GM23338 (cell line): Measurements from ENCODE around the gene EMC1. TPM values are rescaled to one million over a fixed set of nuclear protein-coding genes. Genes with fewer than 3 reads are reported as not detected.

Source experiments
- ATAC-seq: fragments of 200-7000 bp; cut with Tn5 transposase; 3 replicates; pipeline ENCODE4 v1.9.1; 2020
- DNase-seq: peaks from one replicate; pipeline ENCODE4 v3.0.0-alpha.2; 2015; ENCODE audit warnings: low spot score
- H2AFZ ChIP-seq: fragments of 200-600 bp; sonication (generic); 2 replicates; pipeline ENCODE4 v1.8.0; 2016; ENCODE audit warnings: antibody characterized with exemption, mild to moderate bottlenecking, moderate library complexity
- H3F3A ChIP-seq: fragments of 200-600 bp; sonication (generic); replicated peaks from 2 replicates; pipeline ENCODE4 v1.8.0; 2017; ENCODE audit warnings: antibody characterized with exemption, mixed run types, low read depth
- H3K27ac ChIP-seq: fragments of 200-600 bp; sonication (generic); 2 replicates; pipeline ENCODE4 v1.6.1; 2016; ENCODE audit warnings: low read depth
- H3K27me3 ChIP-seq: fragments of 200-600 bp; sonication (generic); 2 replicates; pipeline ENCODE4 v1.8.0; 2016; ENCODE audit warnings: mild to moderate bottlenecking, mixed run types, moderate library complexity; ENCODE audit not compliant: insufficient read depth
- H3K36me3 ChIP-seq: fragments of 200-600 bp; sonication (generic); 2 replicates; pipeline ENCODE4 v1.8.0; 2016; ENCODE audit warnings: mild to moderate bottlenecking; ENCODE audit not compliant: insufficient read depth
- H3K4me1 ChIP-seq: fragments of 200-600 bp; sonication (generic); 2 replicates; pipeline ENCODE4 v1.8.0; 2016; ENCODE audit warnings: mild to moderate bottlenecking, moderate library complexity; ENCODE audit not compliant: insufficient read depth
- H3K4me2 ChIP-seq: fragments of 200-600 bp; sonication (generic); 2 replicates; pipeline ENCODE4 v1.7.1; 2017; ENCODE audit warnings: mixed run types
- H3K4me3 ChIP-seq: fragments of 200-600 bp; sonication (generic); 2 replicates; pipeline ENCODE4 v1.6.1; 2016; ENCODE audit warnings: mixed run types
- H3K79me2 ChIP-seq: fragments of 200-600 bp; sonication (generic); replicated peaks from 2 replicates; pipeline ENCODE4 v1.8.0; 2017; ENCODE audit warnings: mild to moderate bottlenecking; ENCODE audit not compliant: insufficient read depth
- H3K9me2 ChIP-seq: fragments of 200-600 bp; sonication (generic); 2 replicates; pipeline ENCODE4 v1.8.0; 2017; ENCODE audit not compliant: insufficient read depth
- H4K20me1 ChIP-seq: fragments of 200-600 bp; sonication (generic); replicated peaks from 2 replicates; pipeline ENCODE4 v1.8.0; 2017; ENCODE audit warnings: mild to moderate bottlenecking; ENCODE audit not compliant: insufficient read depth
- H3K27ac Mint-ChIP-seq: 2 replicates; pipeline ENCODE4 v1.8.0; 2020; ENCODE audit warnings: inconsistent platforms, mild to moderate bottlenecking, moderate library complexity, mixed read lengths
- H3K27me3 Mint-ChIP-seq: 3 replicates; pipeline ENCODE4 v1.8.0; 2022; ENCODE audit warnings: low read depth, mild to moderate bottlenecking, moderate library complexity, mixed read lengths, inconsistent platforms; ENCODE audit not compliant: insufficient read depth, poor library complexity
- H3K36me3 Mint-ChIP-seq: 3 replicates; pipeline ENCODE4 v1.8.0; 2021; ENCODE audit warnings: low read depth, mild to moderate bottlenecking, inconsistent platforms, moderate library complexity, mixed read lengths
- H3K4me1 Mint-ChIP-seq: 3 replicates; pipeline ENCODE4 v1.8.0; 2020; ENCODE audit warnings: mild to moderate bottlenecking, inconsistent platforms, mixed read lengths
- H3K4me3 Mint-ChIP-seq: 3 replicates; pipeline ENCODE4 v1.8.0; 2021; ENCODE audit warnings: moderate library complexity, mild to moderate bottlenecking, inconsistent platforms, mixed read lengths
- H3K9me3 Mint-ChIP-seq: 3 replicates; pipeline ENCODE4 v1.8.0; 2020; ENCODE audit warnings: moderate library complexity, mild to moderate bottlenecking, inconsistent platforms, mixed read lengths
- CREB1 ChIP-seq: fragments of 250-450 bp; sonication (Bioruptor Pico); IDR thresholded peaks from 2 replicates; pipeline ENCODE4 v1.5.0; 2020; ENCODE audit warnings: low read depth, mild to moderate bottlenecking, moderate library complexity
- CTCF ChIP-seq, 2 experiments: fragments of 200-600 bp in 1 of 2; sonication (generic) in 1 of 2; conservative IDR thresholded peaks; 2 replicates each; pipeline versions ENCODE4 v1.5.1 to v1.6.1; 2016 to 2017; ENCODE audit warnings: antibody characterized with exemption in 2 of 2, low read depth in 2 of 2, mild to moderate bottlenecking in 2 of 2, moderate library complexity in 1 of 2
- EZH2 ChIP-seq: fragments of 200-600 bp; sonication (generic); IDR thresholded peaks from one replicate; pipeline ENCODE4 v1.8.0; 2017; ENCODE audit warnings: antibody characterized with exemption, mild to moderate bottlenecking, low read depth; ENCODE audit not compliant: unreplicated experiment
- JUNB ChIP-seq: IDR thresholded peaks from one replicate; pipeline ENCODE4 v1.6.1; 2016; ENCODE audit warnings: antibody characterized with exemption; ENCODE audit not compliant: unreplicated experiment
- NANOG ChIP-seq: IDR thresholded peaks from 2 replicates; pipeline ENCODE4 v1.6.1; 2016; ENCODE audit warnings: antibody characterized with exemption, borderline replicate concordance
- REST ChIP-seq: IDR thresholded peaks from one replicate; pipeline ENCODE4 v1.6.1; 2018; ENCODE audit warnings: antibody characterized with exemption; ENCODE audit not compliant: unreplicated experiment
- STAT1 ChIP-seq: IDR thresholded peaks from one replicate; pipeline ENCODE4 v1.6.1; 2016; ENCODE audit warnings: antibody characterized with exemption; ENCODE audit not compliant: unreplicated experiment
- ZNF331 ChIP-seq: fragments of 250-450 bp; sonication (Bioruptor Pico); IDR thresholded peaks from 2 replicates; pipeline ENCODE4 v1.5.0; 2020; ENCODE audit warnings: low read depth, mild to moderate bottlenecking, moderate library complexity
- polyA plus RNA-seq: library from polyadenylated mRNA; unstranded; fragments of >200 nt; fragmentation: Nextera tagmentation; extraction: Ambion mirVana; gene quantifications from 2 replicates; pipeline ENCODE4 v1.2.1, GENCODE V29; 2016
- total RNA-seq: library from RNA; depleted of rRNA; stranded (reverse); fragments of >200 nt; shearing (Covaris generic); gene quantifications from 2 replicates; pipeline ENCODE4 v1.2.3, GENCODE V29; 2014
- TF ChIP-seq, protein P1 (sequence below): IDR thresholded peaks from 2 replicates; pipeline ENCODE4 v1.6.1; 2016; ENCODE audit warnings: antibody characterized with exemption

Gene EMC1
- total and polyA plus RNA-seq, 2 experiments from 2014 or later = 17.6 to 53.0 TPM

GRCh38 chr1:19197845-19198244 lies 53.5 kb downstream of the EMC1 start:
- no peak overlapping the region for H3K4me2 ChIP-seq
- H3K27me3 Mint-ChIP-seq = no peaks in the 10 kb centered on the region
- ATAC-seq (no peak), DNase-seq (no peak)
- H3K4me3 Mint-ChIP-seq = no peak overlapping the region
- H3K27me3 ChIP-seq = no peaks in the 10 kb centered on the region
- H3K27ac Mint-ChIP-seq = no peak overlapping the region
- TF ChIP-seq CTCF (conservative IDR thresholded peaks at IDR 0.05; ENCODE audit: low read depth in 2 of 2) = no peak
- no peak overlapping the region for H2AFZ ChIP-seq
- peaks cover 64% of the 10 kb centered on the region for H3K36me3 Mint-ChIP-seq
- H3K27ac ChIP-seq = no peak overlapping the region
- H3K4me3 ChIP-seq = no peak overlapping the region
- no peaks in the 10 kb centered on the region; the same call in 1 of the 2 replicates for H3F3A ChIP-seq
- H3K4me1 ChIP-seq = no peaks in the 10 kb centered on the region
- no peaks in the 10 kb centered on the region for H3K9me3 Mint-ChIP-seq
- H3K36me3 ChIP-seq = peaks cover 60% of the 10 kb centered on the region
- peaks cover 57% of the 10 kb centered on the region for H4K20me1 ChIP-seq
- H3K4me1 Mint-ChIP-seq = no peaks in the 10 kb centered on the region
- peaks cover 83% of the 10 kb centered on the region for H3K79me2 ChIP-seq
- no peaks in the 10 kb centered on the region for H3K9me2 ChIP-seq

DNA sequence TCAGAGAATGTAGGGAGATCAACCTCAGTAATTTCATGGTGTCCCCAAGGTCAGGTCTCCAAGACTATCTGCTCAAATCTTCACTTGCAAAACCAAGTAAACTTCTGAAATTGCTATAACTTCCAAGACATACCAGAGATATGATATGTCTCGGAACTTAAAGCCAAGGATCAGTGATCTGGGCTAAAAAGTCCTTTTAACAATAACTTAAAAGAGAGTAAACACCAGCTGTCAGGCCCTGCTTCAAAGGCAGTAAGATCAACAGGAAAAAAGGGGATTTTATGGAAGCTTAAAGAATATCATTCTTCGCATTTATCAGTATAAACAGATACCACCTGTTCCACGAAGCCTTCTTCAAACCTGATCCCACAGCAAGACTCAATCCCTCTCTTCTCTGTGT lies 55.0 kb downstream of the EMC1 start:
- Histone ChIP-seq H3K4me3 (no peak overlapping the region), H2AFZ (no peak overlapping the region), H3K4me1 (no peaks in the 10 kb centered on the region), H3K9me2 (no peaks in the 10 kb centered on the region), H3K27ac (no peak overlapping the region), H3K4me2 (no peak overlapping the region), H3F3A (no peaks in the 10 kb centered on the region; the same call in 1 of the 2 replicates), H3K79me2 (peaks cover 71% of the 10 kb centered on the region), H3K27me3 (no peaks in the 10 kb centered on the region), H3K36me3 (peaks cover 75% of the 10 kb centered on the region), H4K20me1 (peaks cover 50% of the 10 kb centered on the region)
- Mint-ChIP-seq H3K4me1 (no peaks in the 10 kb centered on the region), H3K9me3 (no peaks in the 10 kb centered on the region), H3K4me3 (no peak overlapping the region), H3K27me3 (peaks cover 2% of the 10 kb centered on the region), H3K36me3 (peaks cover 79% of the 10 kb centered on the region), H3K27ac (no peak overlapping the region)
- no peak for DNase-seq
- ATAC-seq = no peak
- TF ChIP-seq REST (no peak), EZH2 (no peak), CREB1 (CRISPR knock-in tag) (no peak), STAT1 (no peak), JUNB (no peak), CTCF (conservative IDR thresholded peaks at IDR 0.05; ENCODE audit: low read depth in 2 of 2) (no peak), ZNF331 (no peak), NANOG (no peak)
- TF ChIP-seq, protein P1, sequence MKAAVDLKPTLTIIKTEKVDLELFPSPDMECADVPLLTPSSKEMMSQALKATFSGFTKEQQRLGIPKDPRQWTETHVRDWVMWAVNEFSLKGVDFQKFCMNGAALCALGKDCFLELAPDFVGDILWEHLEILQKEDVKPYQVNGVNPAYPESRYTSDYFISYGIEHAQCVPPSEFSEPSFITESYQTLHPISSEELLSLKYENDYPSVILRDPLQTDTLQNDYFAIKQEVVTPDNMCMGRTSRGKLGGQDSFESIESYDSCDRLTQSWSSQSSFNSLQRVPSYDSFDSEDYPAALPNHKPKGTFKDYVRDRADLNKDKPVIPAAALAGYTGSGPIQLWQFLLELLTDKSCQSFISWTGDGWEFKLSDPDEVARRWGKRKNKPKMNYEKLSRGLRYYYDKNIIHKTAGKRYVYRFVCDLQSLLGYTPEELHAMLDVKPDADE = no peak
